NT2/D1 (cell line): ENCODE measurements around the gene OR5A1.

ENCODE experiments used
- DNase-seq: peaks from one replicate; pipeline ENCODE4 v3.0.0-alpha.2; 2011; ENCODE audit warnings: low read depth, low spot score
- H3K27me3 ChIP-seq: 2 replicates; pipeline ENCODE4 v1.6.0; 2011; ENCODE audit warnings: mild to moderate bottlenecking; ENCODE audit not compliant: insufficient read length, insufficient read depth
- H3K36me3 ChIP-seq: 2 replicates; pipeline ENCODE4 v1.6.1; 2011; ENCODE audit warnings: mild to moderate bottlenecking, low read length, mixed read lengths; ENCODE audit not compliant: insufficient read depth, insufficient read length
- H3K4me1 ChIP-seq: 2 replicates; pipeline ENCODE4 v1.5.1; 2011; ENCODE audit not compliant: insufficient read depth, insufficient read length
- H3K4me3 ChIP-seq: 2 replicates; pipeline ENCODE4 v1.5.1; 2011; ENCODE audit warnings: low read depth; ENCODE audit not compliant: insufficient read length
- H3K9ac ChIP-seq: 2 replicates; pipeline ENCODE4 v1.6.0; 2011; ENCODE audit warnings: low read depth; ENCODE audit not compliant: insufficient read length
- H3K9me3 ChIP-seq: 2 replicates; pipeline ENCODE4 v1.5.1; 2011; ENCODE audit warnings: mild to moderate bottlenecking, low read length; ENCODE audit not compliant: insufficient read depth
- SUZ12 ChIP-seq: IDR thresholded peaks from 2 replicates; pipeline ENCODE4 v1.6.1; 2011; ENCODE audit not compliant: insufficient read length, insufficient read depth; ENCODE audit errors: extremely low read depth
- YY1 ChIP-seq: IDR thresholded peaks from 2 replicates; pipeline ENCODE4 v1.6.1; 2011; ENCODE audit not compliant: insufficient read length, insufficient read depth
- ZNF274 ChIP-seq: IDR thresholded peaks from 2 replicates; pipeline ENCODE4 v1.6.1; 2011; ENCODE audit warnings: mild to moderate bottlenecking, low read depth, low read length

The OR5A1 gene

GRCh38 chr11:59416613-59417012 is 19.7 kb upstream of the OR5A1 start:
- no peak for DNase-seq
- H3K9ac ChIP-seq, result no peak overlapping the region
- H3K4me3 ChIP-seq, result no peak overlapping the region
- H3K4me1 ChIP-seq, result no peaks in the 10 kb centered on the region
- TF ChIP-seq SUZ12 (no peak), ZNF274 (no peak), YY1 (no peak)
- H3K27me3 ChIP-seq, result no peaks in the 10 kb centered on the region
- H3K9me3 ChIP-seq, result no peaks in the 10 kb centered on the region
- no peaks in the 10 kb centered on the region for H3K36me3 ChIP-seq

- Histone ChIP-seq H3K9ac (no peak overlapping the region), H3K9me3 (no peaks in the 10 kb centered on the region), H3K4me3 (no peak overlapping the region), H3K4me1 (no peaks in the 10 kb centered on the region), H3K27me3 (no peaks in the 10 kb centered on the region), H3K36me3 (no peaks in the 10 kb centered on the region)
- DNase-seq, result no peak
- no peak for TF ChIP-seq SUZ12
- no peak for TF ChIP-seq ZNF274
- TF ChIP-seq YY1, result no peak
These were observed 19.2 kb upstream of the OR5A1 start for GRCh38 chr11:59417023-59417422.

GRCh38 chr11:59418156-59418555 is 18.1 kb upstream of the OR5A1 start:
- no peak for TF ChIP-seq SUZ12
- no peak for TF ChIP-seq ZNF274
- TF ChIP-seq YY1, result no peak
- Histone ChIP-seq H3K27me3 (no peaks in the 10 kb centered on the region), H3K4me1 (no peaks in the 10 kb centered on the region), H3K36me3 (no peaks in the 10 kb centered on the region), H3K9me3 (no peaks in the 10 kb centered on the region), H3K9ac (no peak overlapping the region), H3K4me3 (no peak overlapping the region)
- DNase-seq, result no peak

- Histone ChIP-seq H3K27me3 (no peaks in the 10 kb centered on the region), H3K4me1 (no peaks in the 10 kb centered on the region), H3K9ac (no peak overlapping the region), H3K36me3 (no peaks in the 10 kb centered on the region), H3K9me3 (no peaks in the 10 kb centered on the region), H3K4me3 (no peak overlapping the region)
- no peak for TF ChIP-seq SUZ12
- TF ChIP-seq YY1, result no peak
- no peak for TF ChIP-seq ZNF274
- DNase-seq, result no peak
These were observed 12.4 kb upstream of the OR5A1 start for GRCh38 chr11:59423835-59424234.

GRCh38 chr11:59425131-59425530 is 11.1 kb upstream of the OR5A1 start:
- no peaks in the 10 kb centered on the region for H3K36me3 ChIP-seq
- H3K9me3 ChIP-seq, result no peaks in the 10 kb centered on the region
- no peaks in the 10 kb centered on the region for H3K4me1 ChIP-seq
- H3K9ac ChIP-seq, result no peak overlapping the region
- no peak overlapping the region for H3K4me3 ChIP-seq
- TF ChIP-seq YY1 (no peak), ZNF274 (no peak), SUZ12 (no peak)
- DNase-seq, result no peak
- H3K27me3 ChIP-seq, result no peaks in the 10 kb centered on the region

- Histone ChIP-seq H3K9ac (no peak within 1 kb of the TSS), H3K9me3 (no peaks in the 10 kb centered on the region), H3K4me1 (no peaks in the 10 kb centered on the region), H3K27me3 (no peaks in the 10 kb centered on the region), H3K36me3 (no peaks in the 10 kb centered on the region), H3K4me3 (no peak within 1 kb of the TSS)
- TF ChIP-seq SUZ12 (no peak), YY1 (no peak), ZNF274 (no peak)
- peak; percentile 78 for DNase-seq
These were observed 9.8 kb upstream of the OR5A1 start, which contains the start of gene OR5A2 for GRCh38 chr11:59426361-59427067. OR5A2 (minus strand) TSS chr11:59426413; CDS start chr11:59422953, 3,460 bp downstream.

GRCh38 chr11:59427068-59427382 is 9.2 kb upstream of the OR5A1 start:
- no peak for TF ChIP-seq YY1
- no peak for TF ChIP-seq ZNF274
- no peak for TF ChIP-seq SUZ12
- no peaks in the 10 kb centered on the region for H3K36me3 ChIP-seq

More at GRCh38 chr11:59427068-59427382, 9.2 kb upstream of the OR5A1 start:
- DNase-seq, result no peak
- H3K27me3 ChIP-seq, result no peaks in the 10 kb centered on the region
- no peak overlapping the region for H3K9ac ChIP-seq
- no peak overlapping the region for H3K4me3 ChIP-seq
- H3K9me3 ChIP-seq, result no peaks in the 10 kb centered on the region
- no peaks in the 10 kb centered on the region for H3K4me1 ChIP-seq
